IPS-18c (cell line): ENCODE results near the gene ADGRL3.

Experiments
- H3K4me3 ChIP-seq: 2 replicates; pipeline ENCODE4 v1.7.0; 2013; ENCODE audit warnings: low read depth, mild to moderate bottlenecking, low read length, moderate library complexity; ENCODE audit not compliant: insufficient read depth
- H3K9me3 ChIP-seq: one replicate; pipeline ENCODE4 v1.6.1; 2013; ENCODE audit warnings: mild to moderate bottlenecking, low read length, moderate library complexity; ENCODE audit not compliant: control insufficient read depth, insufficient read depth

The ADGRL3 gene

DNA sequence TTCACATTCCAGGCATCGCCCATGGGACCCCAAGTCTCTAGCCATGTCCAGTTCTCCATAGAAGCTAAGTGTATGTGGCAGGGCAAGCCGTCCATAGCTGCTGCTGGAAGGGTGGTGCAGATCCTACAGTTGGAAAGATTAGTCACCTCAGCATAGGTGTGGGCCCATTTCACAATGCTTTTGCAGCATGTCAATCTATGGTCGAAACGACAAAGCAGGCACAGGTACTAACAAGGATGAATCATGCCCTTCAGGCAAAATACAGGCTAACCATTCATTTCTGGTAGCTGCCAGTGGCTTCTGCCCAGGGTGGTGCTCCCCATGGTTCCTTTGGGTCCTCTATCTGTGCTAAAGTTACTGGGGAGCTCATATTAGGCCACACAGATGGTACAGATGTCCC is 225.2 kb downstream of the ADGRL3 start:
- Histone ChIP-seq H3K4me3 (no peak overlapping the region), H3K9me3 (no peaks in the 10 kb centered on the region)

DNA sequence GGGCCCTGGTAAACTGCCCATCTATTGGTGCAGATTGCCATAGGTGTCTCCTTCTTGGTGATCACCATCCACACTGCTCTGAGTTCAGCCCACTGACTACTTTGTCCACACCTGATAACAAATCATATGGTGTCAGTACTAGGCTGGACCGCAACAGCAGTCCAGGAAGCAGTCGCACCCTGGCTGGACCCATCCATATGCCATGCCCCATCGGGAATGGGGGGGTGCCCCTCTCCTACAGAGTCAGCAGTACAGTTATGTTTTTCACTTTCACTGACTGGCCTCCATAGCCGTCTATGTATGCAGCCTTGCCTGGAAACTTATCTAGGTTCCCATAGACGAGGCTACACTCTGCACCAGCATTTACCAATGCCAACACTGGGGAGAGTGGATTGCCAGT is 226.1 kb downstream of the ADGRL3 start:
- Histone ChIP-seq H3K9me3 (no peaks in the 10 kb centered on the region), H3K4me3 (no peak overlapping the region)

DNA sequence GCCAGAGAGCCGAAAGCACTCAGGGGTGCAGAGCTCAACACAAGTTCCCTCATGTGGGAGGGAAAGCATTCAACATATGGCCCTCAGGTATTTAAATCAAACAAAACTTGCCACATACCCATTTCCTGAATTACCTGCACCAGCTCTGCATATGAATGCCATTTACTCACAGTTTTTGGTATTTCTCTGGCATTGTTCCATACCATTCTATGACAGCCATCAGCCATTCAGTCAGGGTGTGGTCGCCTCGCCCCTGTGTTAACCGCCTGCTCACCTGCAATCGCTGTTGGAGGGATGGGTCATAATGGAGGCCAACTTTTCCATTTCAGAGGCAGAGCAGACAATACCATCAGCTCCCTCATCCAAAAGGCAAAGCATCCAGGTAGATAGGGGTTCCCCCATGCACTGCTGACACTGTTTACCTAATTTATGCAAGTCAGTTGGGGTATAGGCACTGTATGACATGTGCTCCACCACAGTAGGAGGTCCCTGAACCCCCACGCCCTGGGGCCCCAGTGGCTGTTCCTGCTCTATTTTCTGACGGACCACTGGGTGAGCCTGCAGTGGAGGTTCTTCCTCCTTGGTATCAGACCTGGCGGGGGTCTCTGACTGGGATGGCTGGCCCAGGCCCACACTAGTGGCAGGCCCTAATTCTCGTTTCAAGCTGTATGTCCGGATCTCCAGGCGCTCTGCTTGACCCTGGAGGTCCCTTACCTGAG is 227.1 kb downstream of the ADGRL3 start:
- Histone ChIP-seq H3K9me3 (no peaks in the 10 kb centered on the region), H3K4me3 (no peak overlapping the region)

DNA sequence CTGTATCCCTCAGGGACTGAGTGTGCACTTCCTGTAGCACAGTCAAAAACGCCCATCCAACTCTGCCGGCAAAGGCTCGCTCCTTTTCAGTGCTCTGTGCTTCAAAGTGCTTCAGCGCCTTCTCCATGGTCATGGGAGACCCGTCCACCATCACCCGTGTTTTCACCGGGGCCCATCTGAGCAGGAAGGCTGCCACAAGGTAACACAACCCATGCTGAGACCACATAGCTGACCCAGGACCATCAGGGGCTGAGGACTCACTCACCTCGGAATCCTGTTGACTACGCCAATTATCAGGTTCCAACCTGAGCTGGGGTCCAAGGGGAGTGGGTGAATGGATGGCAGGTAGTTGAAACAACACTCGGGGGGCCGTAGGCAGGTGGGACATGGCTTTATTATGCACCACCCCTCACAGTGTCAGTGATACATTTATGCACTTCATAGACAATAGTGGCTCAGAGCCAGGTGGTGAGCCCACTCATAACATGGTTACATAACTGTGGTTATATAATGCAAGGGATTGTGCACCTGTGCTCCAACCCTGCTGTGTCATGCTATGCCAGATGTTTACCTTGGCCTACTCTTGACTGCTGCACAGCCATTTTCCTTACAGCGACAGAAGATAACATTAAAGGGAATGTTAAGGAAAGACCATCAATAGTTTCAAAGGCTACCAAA is 227.8 kb downstream of the ADGRL3 start:
- H3K9me3 ChIP-seq = no peaks in the 10 kb centered on the region
- H3K4me3 ChIP-seq = no peak overlapping the region

DNA sequence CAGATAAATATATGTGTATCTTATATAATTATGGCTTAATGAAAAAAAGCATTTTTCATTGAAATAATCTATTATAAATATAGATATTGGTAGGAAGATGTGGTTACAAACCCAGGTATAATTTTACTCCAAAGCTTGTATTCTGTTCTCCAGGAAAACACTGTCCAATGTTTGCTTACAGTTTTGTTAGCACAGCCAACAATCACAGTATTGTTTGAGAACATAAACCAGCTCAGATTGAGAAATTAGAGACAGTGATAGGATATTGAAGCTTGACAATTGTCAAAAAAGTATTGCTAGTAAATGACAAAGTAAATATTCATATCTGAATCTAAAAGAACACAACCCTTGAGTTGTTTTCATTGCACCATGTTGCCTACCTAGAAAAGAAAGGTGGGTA is 228.8 kb downstream of the ADGRL3 start:
- Histone ChIP-seq H3K4me3 (no peak overlapping the region), H3K9me3 (no peaks in the 10 kb centered on the region)

DNA sequence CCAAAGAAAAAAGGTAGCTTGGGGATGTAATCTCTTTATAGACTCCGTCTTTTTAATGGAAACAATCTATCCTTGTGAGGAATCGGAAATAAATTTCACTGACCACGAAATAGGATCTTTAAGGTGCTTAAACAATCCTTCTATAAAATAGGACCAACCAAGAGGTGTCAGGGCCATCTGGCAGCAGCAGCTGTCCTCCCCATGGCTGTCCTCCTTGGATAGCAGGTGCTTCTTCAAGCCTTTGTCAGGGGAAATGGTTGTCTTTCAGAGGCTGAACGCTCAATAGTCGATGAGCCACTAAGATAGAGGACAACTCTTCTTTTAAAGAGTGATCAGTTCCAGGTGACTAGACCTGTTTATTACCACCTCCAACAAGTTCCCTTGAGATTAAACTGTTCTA is 231.0 kb downstream of the ADGRL3 start:
- no peaks in the 10 kb centered on the region for H3K9me3 ChIP-seq
- no peak overlapping the region for H3K4me3 ChIP-seq

DNA sequence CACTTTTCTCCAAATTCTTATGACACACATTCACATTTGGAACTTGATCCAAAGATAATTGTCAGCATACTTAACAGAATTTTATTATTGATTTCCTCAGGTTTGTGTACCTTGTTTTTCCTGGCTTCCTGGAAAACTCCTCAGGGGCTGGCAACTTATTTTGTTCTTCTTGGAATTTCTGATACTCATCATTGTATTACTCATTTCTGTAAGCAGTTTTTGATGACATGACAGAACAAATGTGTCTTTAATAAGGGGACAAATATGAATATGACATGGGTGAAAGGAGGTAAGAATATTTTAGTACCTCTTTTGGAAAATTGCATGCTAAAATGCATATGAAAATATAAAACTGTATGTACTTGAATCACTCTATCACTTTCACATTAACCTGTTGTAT is 237.8 kb downstream of the ADGRL3 start:
- H3K4me3 ChIP-seq = no peak overlapping the region
- H3K9me3 ChIP-seq = no peaks in the 10 kb centered on the region

DNA sequence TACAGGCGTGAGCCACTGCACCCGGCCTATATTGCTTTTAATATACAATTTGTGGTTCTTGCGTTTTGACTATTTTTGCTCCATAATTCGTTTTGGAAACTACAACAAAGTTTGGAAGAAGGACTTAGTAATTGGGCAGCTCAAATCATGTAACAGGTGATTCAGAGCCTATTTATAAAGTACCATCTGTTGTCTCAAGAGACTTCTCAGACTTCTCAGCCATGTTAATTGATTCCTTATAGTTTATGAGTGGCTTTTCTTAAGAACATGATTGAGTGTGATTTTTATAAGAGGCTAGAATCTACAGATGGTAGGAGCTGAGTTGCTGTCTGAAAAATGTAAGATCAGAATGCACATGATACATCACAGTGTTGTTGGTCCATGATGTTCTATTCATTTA is 240.2 kb downstream of the ADGRL3 start:
- Histone ChIP-seq H3K9me3 (no peaks in the 10 kb centered on the region), H3K4me3 (no peak overlapping the region)

DNA sequence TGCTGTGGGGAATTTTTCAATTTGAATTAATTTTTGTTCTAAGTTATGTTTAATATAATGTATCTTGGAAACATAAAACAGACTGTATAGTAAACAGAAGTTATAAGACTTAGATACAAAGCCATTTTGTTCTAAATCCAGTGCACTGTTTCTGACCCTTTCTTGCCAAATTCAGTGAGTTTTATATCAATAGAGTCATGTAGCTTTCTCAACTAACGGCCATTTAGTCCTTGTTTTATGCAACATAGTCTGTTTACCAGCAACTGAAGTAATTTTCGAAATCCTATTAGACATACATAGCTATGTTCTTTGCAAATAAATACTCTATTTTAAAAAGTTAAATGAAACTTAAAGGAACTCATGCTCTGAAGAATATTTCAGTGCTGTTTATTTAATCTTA is 242.8 kb downstream of the ADGRL3 start:
- no peak overlapping the region for H3K4me3 ChIP-seq
- no peaks in the 10 kb centered on the region for H3K9me3 ChIP-seq

DNA sequence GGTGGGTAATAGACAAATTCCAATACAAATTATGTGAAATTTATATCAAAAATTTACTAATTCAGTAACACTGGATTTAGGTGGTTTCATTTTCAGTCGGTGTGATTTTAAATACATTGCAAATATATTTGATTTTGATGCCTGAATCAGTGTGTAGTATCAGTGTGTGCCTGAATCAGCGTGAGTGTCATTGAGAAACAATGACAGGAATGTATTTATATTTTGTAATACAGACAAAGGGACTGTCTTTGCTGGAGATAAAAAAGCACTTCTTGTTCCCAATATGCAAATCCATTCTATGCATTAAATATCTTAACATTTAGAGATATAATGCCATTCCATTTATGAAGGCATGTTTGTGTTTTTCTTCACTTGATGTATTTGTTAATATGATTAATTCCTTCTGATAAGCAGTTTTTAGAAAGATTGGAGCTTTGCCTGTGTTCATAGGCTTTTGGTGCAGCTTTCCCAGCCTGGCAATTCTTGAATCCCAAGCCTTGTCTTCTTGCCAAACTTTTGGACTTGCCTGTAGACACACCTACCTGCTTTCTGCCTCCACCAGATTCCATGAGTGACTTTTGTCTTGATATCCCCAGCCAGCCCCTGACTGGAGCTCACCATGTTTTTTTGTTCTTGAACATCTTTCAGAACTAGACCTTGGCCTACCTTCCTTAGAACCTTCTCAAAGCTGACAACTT is 243.8 kb downstream of the ADGRL3 start:
- H3K4me3 ChIP-seq = no peak overlapping the region
- no peaks in the 10 kb centered on the region for H3K9me3 ChIP-seq

DNA sequence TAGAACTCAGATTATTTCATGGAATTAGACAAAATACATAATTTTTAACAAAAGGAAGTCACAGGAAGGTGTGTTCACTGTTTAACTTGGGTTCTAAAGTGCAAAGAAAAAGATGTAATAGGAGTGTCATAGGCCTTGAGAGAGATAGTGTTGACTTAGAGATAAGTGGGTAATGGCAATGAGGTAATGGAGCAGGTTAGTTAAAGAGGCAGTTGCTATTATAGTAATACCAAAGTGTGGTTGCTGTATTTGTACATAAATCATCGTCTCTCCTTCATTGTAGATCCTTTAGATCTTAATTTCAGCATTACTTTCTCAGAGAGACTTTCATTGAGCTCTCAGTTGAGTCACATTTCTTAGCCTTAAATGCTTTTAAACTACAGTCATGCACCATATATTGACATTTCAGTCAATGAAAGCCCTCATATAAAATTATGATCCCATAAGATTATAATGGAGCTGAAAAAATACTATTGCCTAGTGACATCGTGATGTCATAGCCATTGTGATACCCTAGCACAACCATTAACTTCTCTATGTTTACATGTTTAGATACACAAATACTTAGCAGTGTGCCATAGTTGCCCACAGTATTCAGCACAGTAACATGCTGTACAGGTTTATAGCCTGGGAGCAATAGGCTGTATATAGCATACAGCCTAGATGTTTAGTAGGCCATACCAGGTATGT is 245.4 kb downstream of the ADGRL3 start:
- Histone ChIP-seq H3K9me3 (no peaks in the 10 kb centered on the region), H3K4me3 (no peak overlapping the region)

DNA sequence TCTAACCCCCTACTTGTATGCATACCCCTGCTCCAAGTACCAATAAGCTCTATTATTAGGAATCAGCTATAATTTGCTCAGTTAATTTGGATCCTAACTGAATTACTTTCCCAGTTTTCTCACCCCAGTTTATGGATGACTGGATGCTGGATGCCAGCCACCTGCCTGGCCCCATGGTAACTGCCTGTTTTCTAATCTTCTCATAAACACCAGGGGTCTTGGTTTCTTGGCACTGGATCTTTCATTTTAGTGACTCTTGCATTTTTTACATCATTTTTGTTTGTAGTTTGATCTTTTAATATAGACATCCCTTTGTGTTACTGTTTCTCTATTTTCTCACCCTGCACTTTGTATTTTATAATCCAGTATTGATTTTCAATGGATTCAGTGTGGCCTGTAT is 246.8 kb downstream of the ADGRL3 start:
- Histone ChIP-seq H3K4me3 (no peak overlapping the region), H3K9me3 (no peaks in the 10 kb centered on the region)

DNA sequence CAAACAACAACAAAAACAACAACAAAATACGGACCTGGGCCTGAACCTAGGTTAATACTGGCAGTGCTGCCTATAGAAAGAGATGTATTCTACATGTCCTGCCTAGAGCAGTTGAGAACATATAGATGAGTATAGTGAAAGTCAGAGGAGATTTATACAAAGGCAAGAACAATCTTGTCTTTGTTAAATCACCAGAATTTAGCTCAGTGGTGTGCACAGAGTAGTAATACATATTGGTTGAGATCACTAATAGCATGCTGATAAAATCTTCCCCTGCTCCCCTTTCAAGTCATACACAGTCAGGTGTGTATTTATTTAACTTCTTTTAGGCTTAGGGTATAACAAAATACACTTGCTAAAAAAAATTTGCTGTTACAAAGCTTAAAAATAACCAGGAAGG is 247.8 kb downstream of the ADGRL3 start:
- Histone ChIP-seq H3K4me3 (no peak overlapping the region), H3K9me3 (no peaks in the 10 kb centered on the region)

DNA sequence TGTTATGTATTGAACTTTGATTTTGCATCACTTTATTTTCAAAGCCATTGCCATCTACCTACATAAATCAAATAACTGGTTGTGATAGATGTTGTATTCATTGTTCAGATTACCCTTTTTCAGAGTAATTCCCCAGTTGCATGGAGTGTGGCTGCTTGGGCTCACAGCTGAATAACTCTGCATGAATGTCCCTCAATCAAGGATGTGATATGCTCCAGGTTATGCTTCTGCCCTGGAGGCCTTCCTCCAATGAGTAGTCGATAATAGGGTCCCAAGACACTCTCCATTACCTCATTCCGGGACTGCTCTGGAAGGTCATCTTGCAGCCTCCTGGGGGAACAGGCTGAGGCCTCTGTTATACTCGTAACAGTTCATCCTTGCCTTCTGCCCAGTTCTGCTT is 251.8 kb downstream of the ADGRL3 start:
- no peak overlapping the region for H3K4me3 ChIP-seq
- no peaks in the 10 kb centered on the region for H3K9me3 ChIP-seq

DNA sequence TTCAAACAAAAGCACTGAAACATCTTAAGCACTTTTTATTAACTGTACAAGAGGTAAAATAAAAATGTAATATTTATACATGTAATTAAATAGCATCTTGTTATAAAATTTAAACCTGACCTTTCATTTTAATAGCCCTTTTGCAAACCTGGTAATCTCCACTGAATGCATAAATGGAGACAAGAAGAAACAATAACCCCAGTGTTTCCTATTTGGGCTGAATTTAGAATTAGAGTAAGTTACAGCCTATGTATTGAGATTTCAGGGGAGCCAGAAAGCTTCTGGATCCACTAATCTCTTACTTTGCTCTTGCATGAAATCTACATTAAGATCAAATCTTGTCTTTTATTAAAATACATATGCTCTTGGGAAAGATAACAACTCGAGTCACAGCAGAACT is 261.8 kb downstream of the ADGRL3 start:
- Histone ChIP-seq H3K4me3 (no peak overlapping the region), H3K9me3 (no peaks in the 10 kb centered on the region)

DNA sequence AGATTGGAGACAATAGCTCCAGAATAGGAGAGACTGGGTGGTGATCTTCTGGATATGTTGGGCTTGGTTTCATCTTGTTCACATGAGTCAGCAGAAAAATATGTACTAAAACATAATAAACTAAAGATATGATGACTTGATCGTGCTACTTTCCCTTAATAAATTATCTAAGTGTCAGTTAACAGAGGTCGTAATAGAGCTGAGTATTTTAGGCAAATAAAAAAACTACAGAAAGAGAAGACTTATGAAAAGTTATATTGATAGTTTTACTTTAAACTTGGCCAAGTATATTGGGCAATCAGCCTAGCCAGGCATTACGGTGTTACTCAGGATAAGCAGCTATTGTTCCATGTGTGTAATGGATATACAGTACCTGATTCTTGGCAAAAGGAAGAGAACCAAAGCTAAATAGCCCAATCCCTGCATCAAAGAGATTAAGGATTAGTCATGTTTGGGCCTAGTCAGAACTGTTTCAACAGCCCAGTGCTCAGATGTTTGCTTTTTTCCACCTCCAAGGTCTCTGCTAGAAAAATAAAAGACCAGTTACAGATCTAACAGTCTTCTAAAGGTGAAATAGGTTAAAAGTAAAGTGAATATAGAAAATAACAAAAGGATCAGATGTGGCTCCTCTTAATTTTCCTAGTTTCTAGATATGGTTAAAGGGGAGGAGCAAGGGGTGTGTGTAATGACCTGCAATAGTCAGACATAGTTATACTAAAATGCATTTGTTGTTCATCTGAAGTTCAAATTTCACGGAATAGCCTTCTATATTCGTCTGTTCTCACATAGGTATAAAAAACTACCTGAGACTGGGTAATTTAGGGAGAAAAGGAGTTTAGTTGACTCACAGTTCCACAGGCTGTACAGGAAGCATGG is 262.6 kb downstream of the ADGRL3 start:
- Histone ChIP-seq H3K4me3 (no peak overlapping the region), H3K9me3 (no peaks in the 10 kb centered on the region)
